Measurements from ENCODE around the gene ZNF438. TPM values are rescaled to one million over a fixed set of nuclear protein-coding genes. Genes with fewer than 3 reads are reported as not detected.
"Not testable (repeated sequence)": the region's sequence is repeated elsewhere in the genome, so short reads cannot be mapped to it uniquely, and the experiment has no call there.

ZNF438 gene
- total RNA-seq, 1 donor from 2014 or later = 6.9 TPM

DNA sequence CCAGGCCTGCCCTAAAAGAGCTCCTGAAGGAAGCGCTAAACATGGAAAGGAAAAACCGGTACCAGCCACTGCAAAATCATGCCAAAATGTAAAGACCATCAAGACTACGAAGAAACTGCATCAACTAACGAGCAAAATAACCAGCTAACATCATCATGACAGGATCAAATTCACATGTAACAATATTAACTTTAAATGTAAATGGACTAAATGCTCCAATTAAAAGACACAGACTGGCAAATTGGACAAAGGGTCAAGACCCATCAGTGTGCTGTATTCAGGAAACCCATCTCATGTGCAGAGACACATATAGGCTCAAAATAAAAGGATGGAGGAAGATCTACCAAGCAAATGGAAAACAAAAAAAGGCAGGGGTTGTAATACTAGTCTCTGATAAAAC lies 82.4 kb downstream of the ZNF438 start:
- DNase-seq (ENCODE audit: extremely low read depth, low read depth, low spot score) = not testable (repeated sequence)

DNA sequence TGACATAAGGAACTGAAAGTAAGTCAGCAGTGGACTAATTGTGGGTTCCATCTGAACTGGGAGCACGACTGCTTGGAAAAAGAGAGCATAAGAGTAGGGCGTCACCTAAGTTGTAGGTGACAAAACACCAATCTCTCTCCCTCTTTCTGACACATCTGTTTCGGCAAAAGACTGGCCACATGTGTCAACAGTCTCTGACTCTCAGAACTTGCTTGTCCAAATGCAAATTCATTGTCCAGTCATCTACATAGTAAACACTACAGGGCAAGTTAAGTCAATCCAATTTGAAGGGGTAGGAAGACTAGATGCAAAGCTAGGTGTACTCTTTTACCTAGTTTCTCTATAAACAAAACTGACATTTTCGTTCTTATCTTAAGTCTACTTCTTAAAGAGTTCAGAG lies 87.7 kb downstream of the ZNF438 start:
- no peak for DNase-seq (ENCODE audit: extremely low read depth, low read depth, low spot score)

GRCh38 chr10:30943451-30943850 lies 88.2 kb downstream of the ZNF438 start:
- no peak for DNase-seq (ENCODE audit: extremely low read depth, low read depth, low spot score)

- DNase-seq (ENCODE audit: extremely low read depth, low read depth, low spot score) = no peak
Observed at GRCh38 chr10:30940256-30940655, 91.4 kb downstream of the ZNF438 start.

- DNase-seq (ENCODE audit: extremely low read depth, low read depth, low spot score) = no peak
Observed at GRCh38 chr10:30939643-30940251, 91.9 kb downstream of the ZNF438 start.

GRCh38 chr10:30935078-30935477 lies 96.6 kb downstream of the ZNF438 start:
- DNase-seq (ENCODE audit: extremely low read depth, low read depth, low spot score) = no peak

- no peak for DNase-seq (ENCODE audit: extremely low read depth, low read depth, low spot score)
Observed at GRCh38 chr10:30931094-30931493, 100.6 kb downstream of the ZNF438 start.

DNA sequence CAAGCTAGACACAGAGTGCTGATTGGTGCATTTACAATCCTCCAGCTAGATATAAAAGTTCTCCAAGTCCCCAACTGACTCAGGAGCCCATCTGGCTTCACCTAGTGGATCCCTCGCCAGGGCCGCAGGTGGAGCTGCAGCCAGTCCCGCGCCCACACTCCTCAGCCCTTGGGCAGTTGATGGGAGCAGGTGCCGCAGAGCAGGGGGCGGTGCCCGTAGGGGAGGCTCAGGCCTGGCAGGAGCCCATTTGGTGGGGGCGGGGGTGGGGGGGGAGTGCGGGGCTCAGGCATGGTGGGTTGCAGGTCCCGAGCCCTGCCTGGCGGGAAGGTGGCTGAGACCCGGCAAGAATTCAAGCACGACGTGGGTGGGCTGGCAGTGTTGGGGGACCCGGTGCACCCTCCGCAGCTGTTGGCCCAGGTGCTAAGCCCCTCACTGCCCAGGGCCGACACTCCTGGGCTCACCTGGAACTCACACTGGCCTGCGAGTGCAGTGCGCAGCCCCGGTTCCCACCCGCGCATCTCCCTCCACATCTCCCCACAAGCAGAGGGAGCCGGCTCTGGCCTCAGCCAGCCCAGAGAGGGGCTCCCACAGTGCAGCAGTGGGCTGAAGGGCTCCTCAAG lies 101.7 kb downstream of the ZNF438 start:
- DNase-seq (ENCODE audit: extremely low read depth, low read depth, low spot score) = no peak

- not testable (repeated sequence) for DNase-seq (ENCODE audit: extremely low read depth, low read depth, low spot score)
Observed at GRCh38 chr10:30929311-30929729, 102.3 kb downstream of the ZNF438 start.

DNA sequence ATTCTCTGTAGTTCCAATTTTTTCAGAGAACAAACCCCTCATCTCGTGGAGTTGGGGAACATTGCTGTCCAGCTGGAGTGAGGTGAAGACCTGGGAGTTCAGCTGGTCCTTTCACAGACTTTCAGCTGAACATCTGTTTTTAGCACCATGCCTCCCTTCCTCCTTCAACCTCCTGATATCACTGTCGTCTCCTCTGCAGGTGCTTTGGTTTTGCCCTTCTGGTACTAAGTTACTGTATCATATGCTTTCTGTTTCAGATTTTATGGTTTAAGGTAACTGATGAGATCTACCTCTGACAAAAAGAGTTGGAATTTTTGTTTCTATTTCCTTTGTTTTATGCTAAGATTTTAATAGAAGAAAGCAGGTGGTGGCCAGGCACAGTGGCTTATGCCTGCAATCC lies 102.9 kb downstream of the ZNF438 start:
- no peak for DNase-seq (ENCODE audit: extremely low read depth, low read depth, low spot score)

GRCh38 chr10:30918651-30919050 lies 113.0 kb downstream of the ZNF438 start:
- DNase-seq (ENCODE audit: extremely low read depth, low read depth, low spot score) = no peak

GRCh38 chr10:30917789-30918188 lies 113.9 kb downstream of the ZNF438 start:
- no peak for DNase-seq (ENCODE audit: extremely low read depth, low read depth, low spot score)

- no peak for DNase-seq (ENCODE audit: extremely low read depth, low read depth, low spot score)
Observed at GRCh38 chr10:30917067-30917466, 114.6 kb downstream of the ZNF438 start.

DNA sequence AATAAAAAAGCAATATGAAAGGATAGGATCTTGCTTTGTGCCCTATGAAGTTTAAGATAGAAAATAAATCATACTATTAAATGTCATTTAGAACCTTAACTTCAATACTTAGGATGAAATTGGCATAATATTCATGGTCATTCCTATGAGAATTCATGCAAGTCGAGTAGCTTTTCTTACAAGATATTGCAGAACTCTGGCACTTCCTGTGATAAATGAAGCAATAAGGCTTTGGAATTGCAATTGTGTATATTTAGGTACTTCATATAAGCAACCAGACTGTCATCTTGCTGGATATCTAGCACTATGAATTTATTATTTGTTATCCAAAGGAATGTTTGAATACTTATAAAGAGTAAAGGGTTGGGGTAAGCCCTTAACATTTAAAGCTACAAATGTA lies 116.5 kb downstream of the ZNF438 start:
- no peak for DNase-seq (ENCODE audit: extremely low read depth, low read depth, low spot score)

DNA sequence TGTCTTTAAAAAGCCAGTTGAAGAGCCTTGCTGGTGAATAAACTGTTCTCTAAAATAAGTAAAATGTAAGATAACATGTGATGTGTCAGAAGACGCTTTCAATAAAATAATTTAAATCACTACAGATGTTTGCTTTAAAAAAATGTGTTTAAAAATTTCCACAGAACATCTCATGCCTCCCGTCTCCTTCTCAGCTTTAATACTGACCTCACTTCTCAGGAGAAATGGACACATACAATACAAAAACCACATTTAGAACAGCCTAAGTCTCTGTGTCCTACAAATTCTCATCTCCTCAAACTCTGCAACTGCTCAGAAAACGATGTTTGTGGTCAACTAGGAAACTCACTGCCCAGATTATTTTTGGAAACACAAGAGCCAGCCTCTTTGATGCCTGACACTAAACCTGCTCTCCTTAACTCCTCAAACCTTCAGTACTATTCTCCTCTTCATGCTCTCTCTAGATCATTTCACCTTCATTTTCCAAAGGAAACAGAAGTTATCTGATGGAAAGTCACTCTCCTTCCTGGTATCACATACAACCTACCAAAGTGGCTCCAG lies 120.3 kb downstream of the ZNF438 start:
- no peak for DNase-seq (ENCODE audit: extremely low read depth, low read depth, low spot score)

GRCh38 chr10:30903397-30904138 lies 128.1 kb downstream of the ZNF438 start:
- DNase-seq (ENCODE audit: extremely low read depth, low read depth, low spot score) = no peak

DNA sequence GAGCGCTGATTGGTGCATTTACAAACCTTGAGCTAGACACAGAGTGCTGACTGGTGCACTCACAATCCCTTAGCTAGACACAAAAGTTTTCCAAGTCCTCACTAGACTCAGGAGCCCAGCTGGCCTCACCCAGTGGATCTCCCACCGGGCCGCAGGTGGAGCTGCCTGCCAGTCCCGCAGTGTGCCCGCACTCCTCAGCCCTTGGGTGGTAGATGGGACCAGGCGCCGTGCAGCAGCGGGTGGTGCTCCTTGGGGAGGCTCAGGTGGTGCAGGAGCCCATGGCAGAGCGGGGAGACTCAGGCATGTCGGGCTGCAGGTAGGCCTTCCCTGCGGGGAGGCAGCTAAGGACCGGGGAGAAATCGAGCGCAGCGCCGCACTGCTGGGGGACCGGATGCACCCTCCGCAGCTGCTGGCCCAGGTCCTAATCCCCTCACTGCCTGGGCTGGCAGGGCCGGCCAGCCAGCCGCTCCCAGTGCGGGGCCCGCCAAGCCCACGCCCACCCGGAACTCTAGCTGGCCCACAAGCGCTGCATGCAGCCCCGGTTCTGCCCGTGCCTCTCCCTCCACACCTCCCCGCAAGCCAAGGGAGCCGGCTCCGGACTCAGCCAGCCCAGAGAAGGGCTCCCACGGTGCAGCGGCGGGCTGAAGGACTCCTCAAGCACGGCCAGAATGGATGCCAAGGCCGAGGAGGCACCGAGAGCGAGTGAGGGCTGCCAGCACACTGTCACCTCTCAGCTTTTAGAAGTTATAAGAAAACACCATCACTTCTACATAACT lies 128.9 kb downstream of the ZNF438 start:
- DNase-seq (ENCODE audit: extremely low read depth, low read depth, low spot score) = no peak

- not testable (repeated sequence) for DNase-seq (ENCODE audit: extremely low read depth, low read depth, low spot score)
Observed at GRCh38 chr10:30901487-30901886, 130.2 kb downstream of the ZNF438 start.

- no peak for DNase-seq (ENCODE audit: extremely low read depth, low read depth, low spot score)
Observed at GRCh38 chr10:30898964-30899363, 132.7 kb downstream of the ZNF438 start.

DNA sequence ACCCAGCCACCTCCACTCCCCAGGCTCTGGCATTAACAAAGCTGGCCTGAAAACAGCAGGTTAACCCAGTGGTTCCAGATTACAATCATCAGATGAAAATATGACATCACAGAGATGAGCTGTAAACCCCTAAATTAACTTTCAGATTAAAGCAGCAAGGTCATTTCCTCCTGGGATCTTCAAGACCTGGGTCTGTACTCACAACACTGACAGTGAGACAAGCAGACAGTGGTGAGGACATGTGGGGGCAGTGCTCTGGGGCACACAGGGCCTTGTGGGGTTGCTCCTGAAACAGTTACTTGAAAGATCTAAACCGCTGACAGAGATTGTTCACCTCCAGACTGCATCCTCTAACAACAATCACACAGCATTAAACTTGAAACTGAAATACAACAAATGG lies 134.1 kb downstream of the ZNF438 start:
- DNase-seq (ENCODE audit: extremely low read depth, low read depth, low spot score) = no peak

GRCh38 chr10:30897048-30897447 lies 134.6 kb downstream of the ZNF438 start:
- DNase-seq (ENCODE audit: extremely low read depth, low read depth, low spot score) = no peak

All from glomerular endothelial cell (primary cell).